Subcutaneous adipose tissue (tissue), 4 donors: ENCODE results near the gene SLC6A9. TPM values are rescaled to one million over a fixed set of nuclear protein-coding genes. Genes with fewer than 3 reads are reported as not detected.

Experiments used
- CTCF ChIP-seq: fragments of 450-650 bp; IDR thresholded peaks from one replicate; pipeline ENCODE4 v1.5.1; 2016; ENCODE audit warnings: low read depth, mild to moderate bottlenecking, control low read depth, antibody characterized with exemption, moderate library complexity
- total RNA-seq, 4 donors: library from RNA; depleted of rRNA; stranded (reverse); fragments of >200 nt; gene quantifications; one replicate each; pipeline ENCODE4 v1.1.0, GENCODE V29; 2016

The SLC6A9 gene
- total RNA-seq, 4 donors from 2014 or later = 0.22 to 0.94 (median 0.34) TPM; not detected in 1

- TF ChIP-seq CTCF = no peak
Observed at GRCh38 chr1:43986712-43987111, 44.5 kb downstream of the SLC6A9 start.

GRCh38 chr1:43985984-43986595, 45.2 kb downstream of the SLC6A9 start:
- no peak for TF ChIP-seq CTCF

GRCh38 chr1:43984855-43985254, 46.4 kb downstream of the SLC6A9 start:
- TF ChIP-seq CTCF = no peak

- TF ChIP-seq CTCF = no peak
Observed at GRCh38 chr1:43983253-43983899, 47.9 kb downstream of the SLC6A9 start.

GRCh38 chr1:43982808-43983207, 48.5 kb downstream of the SLC6A9 start:
- TF ChIP-seq CTCF = no peak

- TF ChIP-seq CTCF = no peak
Observed at GRCh38 chr1:43982241-43982640, 49.0 kb downstream of the SLC6A9 start.

- no peak for TF ChIP-seq CTCF
Observed at GRCh38 chr1:43981636-43982035, 49.6 kb downstream of the SLC6A9 start.
